ENCODE data around the gene DEFB129. TPM values are rescaled to one million over a fixed set of nuclear protein-coding genes. Genes with fewer than 3 reads are reported as not detected.
"Not testable (repeated sequence)": the region's sequence is repeated elsewhere in the genome, so short reads cannot be mapped to it uniquely, and the experiment has no call there.

DEFB129 gene
- total RNA-seq, 4 donors from 2014 or later: not detected

DNA sequence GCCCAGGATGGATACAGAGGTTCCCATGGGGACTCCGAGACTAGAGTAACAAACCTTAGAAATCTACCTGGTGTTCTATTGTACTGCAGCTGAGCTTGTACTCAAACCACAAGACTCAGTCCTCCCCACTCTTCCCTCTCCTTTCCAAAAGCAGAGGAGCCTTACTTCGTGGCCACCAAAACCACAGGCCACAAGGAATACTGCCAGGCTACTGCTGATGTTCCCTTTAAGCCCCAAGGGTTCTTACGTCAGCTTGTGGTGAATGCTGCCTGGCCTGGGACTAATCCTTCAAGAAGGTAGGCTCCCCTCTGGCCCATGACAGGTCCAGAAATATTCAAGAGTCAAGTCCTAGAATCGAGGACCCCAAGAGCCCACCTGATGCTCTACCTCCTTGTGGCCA is 27.1 kb upstream of the DEFB129 start:
- 67% methylated on average over 3 of the region's 4 CpGs for WGBS
- Histone ChIP-seq H3K27me3 (peaks cover 5% of the 10 kb centered on the region), H3K27ac (no peak overlapping the region), H3K4me1 (no peaks in the 10 kb centered on the region), H3K9me3 (no peaks in the 10 kb centered on the region), H3K36me3 (no peaks in the 10 kb centered on the region), H3K4me3 (no peak overlapping the region)
- DNase-seq (ENCODE audit: low spot score in 2 of 2): no peak
- TF ChIP-seq POLR2AphosphoS5 (IDR thresholded peaks at IDR 0.05): no peak
- TF ChIP-seq EP300 (IDR thresholded peaks at IDR 0.05): no peak
- TF ChIP-seq CTCF (IDR thresholded peaks at IDR 0.05): no peak
- no peak for TF ChIP-seq POLR2A (IDR thresholded peaks at IDR 0.05)

GRCh38 chr20:203630-204029 is 23.4 kb upstream of the DEFB129 start:
- 74% methylated on average over 4 of the region's 4 CpGs for WGBS
- H3K27me3 ChIP-seq; H3K4me1 ChIP-seq; H3K27ac ChIP-seq; H3K36me3 ChIP-seq; H3K9me3 ChIP-seq; H3K4me3 ChIP-seq; DNase-seq (ENCODE audit: low spot score in 2 of 2): not testable (repeated sequence)

- no peaks in the 10 kb centered on the region for H3K4me1 ChIP-seq
- H3K36me3 ChIP-seq: no peaks in the 10 kb centered on the region
- no peak for DNase-seq (ENCODE audit: low spot score in 2 of 2)
- H3K27ac ChIP-seq: no peak overlapping the region
- H3K9me3 ChIP-seq: no peaks in the 10 kb centered on the region
- no peak overlapping the region for H3K4me3 ChIP-seq
- WGBS: 19% methylated on average over 5 of the region's 5 CpGs
- no peaks in the 10 kb centered on the region for H3K27me3 ChIP-seq
- peak in 1 of 2 donors; percentile 37 for TF ChIP-seq CTCF (IDR thresholded peaks at IDR 0.05)
- no peak for TF ChIP-seq EP300 (IDR thresholded peaks at IDR 0.05)
- no peak for TF ChIP-seq POLR2AphosphoS5 (IDR thresholded peaks at IDR 0.05)
- TF ChIP-seq POLR2A (IDR thresholded peaks at IDR 0.05): no peak
These were observed 18.0 kb upstream of the DEFB129 start for GRCh38 chr20:208942-209566.

- Histone ChIP-seq H3K27ac (no peak overlapping the region), H3K36me3 (no peaks in the 10 kb centered on the region), H3K9me3 (no peaks in the 10 kb centered on the region), H3K4me3 (no peak overlapping the region), H3K27me3 (no peaks in the 10 kb centered on the region), H3K4me1 (no peaks in the 10 kb centered on the region)
- 35% methylated on average over 7 of the region's 7 CpGs for WGBS
- no peak for DNase-seq (ENCODE audit: low spot score in 2 of 2)
- TF ChIP-seq CTCF (IDR thresholded peaks at IDR 0.05) (no peak), EP300 (IDR thresholded peaks at IDR 0.05) (no peak), POLR2A (IDR thresholded peaks at IDR 0.05) (no peak), POLR2AphosphoS5 (IDR thresholded peaks at IDR 0.05) (no peak)
These were observed 16.1 kb upstream of the DEFB129 start for GRCh38 chr20:210809-211502.

- no peak for DNase-seq (ENCODE audit: low spot score in 2 of 2)
- Histone ChIP-seq H3K27ac (no peak overlapping the region), H3K4me1 (no peaks in the 10 kb centered on the region), H3K9me3 (no peaks in the 10 kb centered on the region), H3K27me3 (peaks cover 8% of the 10 kb centered on the region), H3K4me3 (no peak overlapping the region), H3K36me3 (no peaks in the 10 kb centered on the region)
- TF ChIP-seq EP300 (IDR thresholded peaks at IDR 0.05) (no peak), POLR2A (IDR thresholded peaks at IDR 0.05) (no peak), CTCF (IDR thresholded peaks at IDR 0.05) (no peak), POLR2AphosphoS5 (IDR thresholded peaks at IDR 0.05) (no peak)
- WGBS: 79% methylated on average over 2 of the region's 2 CpGs
These were observed 12.7 kb upstream of the DEFB129 start for GRCh38 chr20:214383-214782.

All from suprapubic skin (tissue), 4 donors.